Fibroblast of the aortic adventitia (primary cell): ENCODE results near the gene TMTC3. TPM values are rescaled to one million over a fixed set of nuclear protein-coding genes. Genes with fewer than 3 reads are reported as not detected.

Source experiments
- DNase-seq: peaks from one replicate; pipeline ENCODE4 v3.0.0-alpha.2; 2010; ENCODE audit warnings: low read depth
- H3K4me3 ChIP-seq: 2 replicates; pipeline ENCODE4 v1.5.1; 2011; ENCODE audit warnings: low read depth, mild to moderate bottlenecking, control low read depth, low read length, moderate library complexity
- CTCF ChIP-seq: IDR thresholded peaks from 2 replicates; pipeline ENCODE4 v1.5.1; 2011; ENCODE audit warnings: mild to moderate bottlenecking, low read length, control low read depth, inconsistent platforms; ENCODE audit not compliant: insufficient read depth
- total RNA-seq: library from RNA; depleted of rRNA; stranded (reverse); fragments of >200 nt; gene quantifications from 2 replicates; pipeline ENCODE4 v1.2.3, GENCODE V29; 2012; ENCODE audit warnings: low replicate concordance

Gene TMTC3
- total RNA-seq, 1 donor: 65.3 TPM

GRCh38 chr12:88144037-88144436 is 1.9 kb downstream of the TMTC3 start:
- no peak overlapping the region for H3K4me3 ChIP-seq
- no peak for TF ChIP-seq CTCF
- DNase-seq: no peak

GRCh38 chr12:88144546-88145468 is 2.7 kb downstream of the TMTC3 start:
- TF ChIP-seq CTCF: no peak
- no peak overlapping the region for H3K4me3 ChIP-seq
- no peak for DNase-seq

- no peak overlapping the region for H3K4me3 ChIP-seq
- no peak for DNase-seq
- no peak for TF ChIP-seq CTCF
Observed at GRCh38 chr12:88145567-88146505, 3.7 kb downstream of the TMTC3 start.

- no peak for TF ChIP-seq CTCF
- no peak for DNase-seq
- no peak overlapping the region for H3K4me3 ChIP-seq
Observed at GRCh38 chr12:88150063-88150462, 8.0 kb downstream of the TMTC3 start.

- TF ChIP-seq CTCF: peak; percentile 41
- no peak overlapping the region for H3K4me3 ChIP-seq
- DNase-seq: peak; percentile 85
Observed at GRCh38 chr12:88153959-88154358, 11.9 kb downstream of the TMTC3 start.

GRCh38 chr12:88156075-88156654 is 14.1 kb downstream of the TMTC3 start:
- DNase-seq: no peak
- H3K4me3 ChIP-seq: no peak overlapping the region
- TF ChIP-seq CTCF: no peak
